Activated gamma-delta T cell treated with Interleukin-2 at 50 U/mL for 16 hours (primary cell): Measurements from ENCODE around the gene CYP24A1.

Experiments used
- DNase-seq: peaks from one replicate; pipeline ENCODE4 v3.0.0-alpha.2; 2020

CYP24A1 gene

DNA sequence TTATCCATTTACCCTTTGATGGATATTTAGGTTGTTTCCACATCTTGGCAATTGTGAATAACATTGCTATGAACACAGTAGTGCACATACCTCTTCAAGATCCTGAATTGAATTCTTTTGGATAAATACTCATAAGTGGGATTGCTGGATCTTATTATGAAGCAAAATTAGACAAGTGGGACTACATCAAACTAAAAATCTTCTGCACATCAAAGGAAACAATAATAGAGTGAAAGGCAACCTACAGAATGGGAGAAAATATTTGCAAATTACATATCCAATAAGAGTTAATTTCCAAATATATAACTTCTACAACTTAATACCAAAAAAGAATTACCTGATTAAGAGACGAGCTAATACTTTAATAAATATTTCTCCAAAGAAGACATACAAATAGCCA, 65.0 kb downstream of the CYP24A1 start:
- no peak for DNase-seq

- DNase-seq = no peak
Observed at GRCh38 chr20:54108326-54108642, 65.5 kb downstream of the CYP24A1 start.

- DNase-seq = no peak
Observed at GRCh38 chr20:54107600-54108325, 66.0 kb downstream of the CYP24A1 start.

DNA sequence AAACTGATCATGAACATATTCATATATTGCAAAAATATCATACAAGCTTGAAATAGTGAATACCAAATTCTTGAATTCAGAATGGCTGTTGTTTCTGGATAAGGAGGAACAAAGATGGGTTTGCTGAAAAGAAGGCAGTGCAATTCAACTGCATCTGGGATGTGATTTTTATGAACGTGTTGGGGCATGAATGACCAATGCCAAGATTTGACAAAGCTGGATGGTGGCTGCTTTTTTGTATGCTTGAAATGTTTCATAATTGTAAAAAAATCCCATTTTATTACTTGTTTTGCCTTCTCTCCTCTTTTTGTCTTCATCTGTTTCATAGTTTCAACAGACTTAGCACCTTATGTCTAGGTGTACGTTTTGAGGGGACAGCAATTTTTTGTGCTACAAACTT, 66.6 kb downstream of the CYP24A1 start:
- DNase-seq = no peak

DNA sequence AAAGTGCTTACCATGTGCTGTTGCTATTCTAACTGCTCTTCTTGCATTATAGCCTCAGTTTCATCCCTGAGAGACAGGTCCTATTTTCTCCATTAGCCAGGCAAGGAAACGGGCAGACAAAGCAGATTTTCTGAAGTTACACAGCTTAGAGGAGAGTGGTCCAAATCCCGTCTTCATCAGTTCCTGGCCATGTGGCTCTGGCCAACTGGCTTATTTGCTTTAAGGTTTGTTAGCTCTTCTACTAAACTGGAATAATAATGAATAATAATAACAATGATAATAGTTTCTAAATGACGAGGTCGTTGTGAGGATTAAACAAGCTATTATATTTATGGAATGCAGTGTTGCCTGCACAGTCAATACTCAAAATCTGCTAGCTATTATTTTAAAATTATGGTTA, 67.6 kb downstream of the CYP24A1 start:
- DNase-seq = no peak

GRCh38 chr20:54105653-54106052, 68.1 kb downstream of the CYP24A1 start:
- DNase-seq = no peak

DNA sequence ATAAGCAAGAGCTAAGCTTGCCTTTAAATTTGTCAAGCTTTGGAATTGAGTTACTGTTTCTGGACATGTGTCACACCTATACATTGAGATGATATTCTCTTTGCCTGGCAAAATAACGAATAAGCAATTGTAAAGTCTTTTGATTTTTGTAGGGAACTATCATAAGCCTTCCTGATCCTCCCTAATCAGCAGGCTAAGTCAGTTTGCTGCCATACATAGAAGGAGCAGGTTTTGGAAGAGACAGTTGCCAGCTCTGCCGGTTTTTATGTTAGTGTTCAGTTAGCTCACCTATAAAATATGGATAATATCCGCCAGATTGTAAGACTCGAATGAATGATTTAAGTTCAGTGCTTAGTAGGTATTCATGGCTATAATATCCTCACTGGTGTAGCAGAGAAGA, 69.0 kb downstream of the CYP24A1 start:
- no peak for DNase-seq

DNA sequence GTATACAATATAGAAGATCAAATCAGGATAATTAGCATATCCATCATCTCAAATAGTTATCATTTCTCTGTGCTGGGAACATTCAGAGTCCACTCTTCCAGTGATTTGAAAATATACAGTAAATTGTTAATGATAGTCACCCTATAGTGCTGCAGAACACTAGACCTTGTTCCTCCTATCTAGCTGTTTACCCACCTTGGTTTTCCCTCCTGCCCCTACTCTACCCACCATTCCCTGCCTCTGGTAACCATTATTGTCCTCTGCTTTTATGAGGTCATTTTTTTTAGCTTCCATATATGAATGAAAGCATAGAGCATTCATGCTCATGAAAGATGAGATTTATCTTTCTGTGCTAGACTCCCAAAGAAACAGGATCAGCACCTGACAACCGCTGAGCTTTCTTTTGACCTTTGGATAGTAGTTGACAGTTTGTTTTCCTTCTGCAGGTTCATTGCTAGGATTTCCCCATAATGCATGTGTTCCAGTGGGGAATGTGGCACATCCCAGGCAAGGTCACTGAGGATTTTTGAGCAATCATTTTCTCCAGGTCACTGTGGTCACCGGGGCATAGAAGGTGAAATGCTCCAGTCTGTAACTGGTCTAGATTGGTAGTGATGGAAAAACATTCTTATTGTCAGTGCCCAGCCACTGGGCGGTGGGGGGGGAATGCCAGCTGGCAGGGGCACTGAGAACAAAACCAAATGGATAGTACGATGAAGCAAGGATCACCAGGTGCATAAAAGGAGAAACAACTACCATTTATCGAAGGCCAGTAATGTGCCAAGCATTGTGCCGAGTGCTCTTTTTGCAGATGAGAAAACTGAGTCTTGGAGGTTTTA, 69.8 kb downstream of the CYP24A1 start:
- DNase-seq = no peak
